Thoracic aorta (tissue), 2 donors: ENCODE results near the gene HEATR3. TPM values are rescaled to one million over a fixed set of nuclear protein-coding genes. Genes with fewer than 3 reads are reported as not detected.
A peak's percentile ranks its signal among the peaks of the same experiment; 100 is the strongest.

Experiments
- ATAC-seq: fragments of 150-250 bp; one replicate; pipeline ENCODE4 v1.8.0; 2017; ENCODE audit warnings: low read depth; ENCODE audit not compliant: insufficient number of reproducible peaks, low FRiP score
- DNase-seq: peaks from one replicate; pipeline ENCODE4 v3.0.0-alpha.2; 2020; ENCODE audit warnings: low spot score
- H3K27ac ChIP-seq, 2 donors: fragments of 200-600 bp; sonication (generic); 1 replicate in 1 of 2; 2 replicates in 1 of 2; pipeline ENCODE4 v1.5.1; 2016; ENCODE audit warnings: mild to moderate bottlenecking in 2 of 2, moderate library complexity in 2 of 2
- H3K27me3 ChIP-seq: fragments of 200-600 bp; sonication (generic); replicated peaks from 2 replicates; pipeline ENCODE4 v1.6.0; 2016; ENCODE audit warnings: mild to moderate bottlenecking; ENCODE audit not compliant: insufficient read depth
- H3K36me3 ChIP-seq: fragments of 200-600 bp; sonication (generic); one replicate; pipeline ENCODE4 v1.5.1; 2016
- H3K4me1 ChIP-seq, 2 donors: fragments of 200-600 bp; sonication (generic); 1 replicate in 1 of 2; 2 replicates in 1 of 2; pipeline versions ENCODE4 v1.5.1 to v1.6.0; 2016; ENCODE audit warnings: low read depth in 2 of 2, mild to moderate bottlenecking in 1 of 2; ENCODE audit not compliant: control insufficient read depth in 1 of 2
- H3K4me3 ChIP-seq: fragments of 200-600 bp; sonication (generic); 2 replicates; pipeline ENCODE4 v1.5.1; 2016; ENCODE audit warnings: mild to moderate bottlenecking
- H3K9me3 ChIP-seq: fragments of 200-600 bp; sonication (generic); 2 replicates; pipeline ENCODE4 v1.5.1; 2016
- CTCF ChIP-seq: fragments of 200-600 bp; sonication (generic); IDR thresholded peaks from one replicate; pipeline ENCODE4 v1.5.1; 2019; ENCODE audit warnings: antibody characterized with exemption
- total RNA-seq, 2 donors: library from RNA; depleted of rRNA; stranded (reverse); fragments of >200 nt; gene quantifications; one replicate each; pipeline versions ENCODE4 v1.1.0 to v1.2.3, GENCODE V29; 2016

The HEATR3 gene
- total RNA-seq = 10 to 100 TPM; 23.4 to 30.8 TPM

DNA sequence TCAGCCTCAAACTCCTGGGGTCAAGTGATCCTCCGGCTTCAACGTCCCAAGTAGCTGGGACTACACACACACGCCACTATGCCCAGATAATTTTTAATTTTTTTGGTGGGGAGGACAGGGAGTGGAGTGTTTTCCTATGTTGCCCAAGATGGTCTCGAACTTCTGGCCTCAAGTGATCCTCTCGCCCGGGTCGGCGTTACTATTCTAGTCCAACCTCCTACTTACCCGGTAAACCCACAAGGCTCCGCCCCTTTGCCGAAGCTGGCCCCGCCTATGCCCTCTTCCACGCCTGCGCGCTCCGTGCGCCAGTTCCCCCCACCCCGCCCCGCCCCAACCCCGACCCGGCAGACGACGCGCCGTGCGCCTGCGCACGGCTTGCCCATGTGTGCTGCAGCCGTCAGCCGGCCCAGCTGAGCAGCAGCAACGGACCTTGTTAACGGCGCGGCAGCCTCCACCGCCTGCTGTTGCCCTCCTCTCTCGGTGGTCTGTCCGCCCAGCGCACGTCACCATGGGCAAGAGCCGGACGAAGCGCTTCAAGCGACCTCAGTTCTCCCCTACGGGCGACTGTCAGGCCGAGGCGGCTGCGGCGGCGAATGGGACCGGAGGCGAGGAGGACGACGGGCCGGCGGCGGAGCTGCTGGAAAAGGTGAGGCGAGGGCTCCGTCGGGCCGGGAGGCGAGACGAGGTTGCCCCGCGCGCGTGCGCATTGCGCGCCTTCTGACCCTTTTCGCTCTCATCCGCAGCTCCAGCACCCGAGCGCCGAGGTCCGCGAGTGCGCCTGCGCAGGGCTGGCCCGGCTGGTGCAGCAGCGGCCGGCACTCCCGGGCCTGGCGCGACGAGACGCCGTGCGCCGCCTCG, at the start of gene HEATR3:
Gene HEATR3, plus strand, starts transcription at position 347 of the 858 bp plus-strand sequence. Its CDS starts 162 bp downstream, at position 509.
- Histone ChIP-seq H3K27me3 (no peaks in the 10 kb centered on the region), H3K4me1 (peaks cover 23 to 26% of the 10 kb centered on the region in 2 donors), H3K36me3 (peaks cover 4% of the 10 kb centered on the region), H3K27ac (peak within 1 kb of the TSS; percentile 89 to 93), H3K4me3 (peak within 1 kb of the TSS; percentile 99), H3K9me3 (no peaks in the 10 kb centered on the region)
- ATAC-seq (peak; percentile 95), DNase-seq (peak; percentile 64)
- TF ChIP-seq CTCF = no peak

GRCh38 chr16:50017553-50017952, 48.2 kb upstream of the HEATR3 start:
- H3K27ac ChIP-seq = no peak overlapping the region
- H3K4me1 ChIP-seq = no peaks in the 10 kb centered on the region
- H3K36me3 ChIP-seq = no peaks in the 10 kb centered on the region
- no peaks in the 10 kb centered on the region for H3K27me3 ChIP-seq
- H3K4me3 ChIP-seq = no peak overlapping the region
- no peak for DNase-seq
- no peaks in the 10 kb centered on the region for H3K9me3 ChIP-seq
- TF ChIP-seq CTCF = no peak
- ATAC-seq = no peak

GRCh38 chr16:50021544-50021943, 44.2 kb upstream of the HEATR3 start:
- Histone ChIP-seq H3K27me3 (no peaks in the 10 kb centered on the region), H3K27ac (no peak overlapping the region), H3K36me3 (no peaks in the 10 kb centered on the region), H3K9me3 (no peaks in the 10 kb centered on the region), H3K4me1 (peaks cover 6 to 11% of the 10 kb centered on the region in 2 donors), H3K4me3 (no peak overlapping the region)
- no peak for DNase-seq
- TF ChIP-seq CTCF = no peak
- no peak for ATAC-seq

DNA sequence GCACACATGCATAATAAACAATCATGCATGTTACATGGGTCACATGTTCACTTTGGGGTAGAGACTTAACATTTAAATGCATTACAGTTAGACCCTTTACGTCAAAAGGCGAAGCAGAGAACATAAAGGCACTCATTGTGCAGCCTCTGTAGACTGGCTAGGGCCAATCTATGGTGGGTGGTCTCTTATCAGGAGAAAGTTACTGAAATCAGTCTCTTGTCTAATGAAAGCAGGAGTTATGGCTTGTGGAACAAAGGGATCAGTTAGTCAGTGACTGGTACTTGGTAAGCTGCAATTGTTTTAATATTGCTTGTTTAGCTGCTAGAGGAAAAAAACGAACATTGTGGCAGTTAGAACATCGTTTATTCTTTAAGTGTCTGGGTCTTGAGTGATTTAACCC, 42.1 kb upstream of the HEATR3 start:
- no peaks in the 10 kb centered on the region for H3K9me3 ChIP-seq
- no peaks in the 10 kb centered on the region for H3K27me3 ChIP-seq
- no peak for ATAC-seq
- TF ChIP-seq CTCF = no peak
- no peak overlapping the region for H3K27ac ChIP-seq
- H3K4me1 ChIP-seq = peaks cover 8 to 23% of the 10 kb centered on the region in 2 donors
- no peaks in the 10 kb centered on the region for H3K36me3 ChIP-seq
- no peak for DNase-seq
- H3K4me3 ChIP-seq = no peak overlapping the region

- no peaks in the 10 kb centered on the region for H3K27me3 ChIP-seq
- H3K27ac ChIP-seq = no peak overlapping the region
- no peak overlapping the region for H3K4me3 ChIP-seq
- DNase-seq (no peak), ATAC-seq (no peak)
- peaks cover 8 to 23% of the 10 kb centered on the region in 2 donors for H3K4me1 ChIP-seq
- H3K9me3 ChIP-seq = no peaks in the 10 kb centered on the region
- no peaks in the 10 kb centered on the region for H3K36me3 ChIP-seq
- no peak for TF ChIP-seq CTCF
Measured at GRCh38 chr16:50024207-50024606, 41.6 kb upstream of the HEATR3 start.
